Stimulated activated CD8-positive, alpha-beta memory T cell treated with anti-CD3 and anti-CD28 coated beads, Interleukin-15, amount 100 ng/mL, for 48 hours (primary cell): ENCODE measurements around the gene TUFT1.
"Not testable (repeated sequence)": the region's sequence is repeated elsewhere in the genome, so short reads cannot be mapped to it uniquely, and the experiment has no call there.

ENCODE experiments used
- DNase-seq, 2 donors: peaks; one replicate each; pipeline ENCODE4 v3.0.0-alpha.2; 2020; ENCODE audit warnings: low read depth in 2 of 2

Gene TUFT1

GRCh38 chr1:151512326-151512725, 27.8 kb upstream of the TUFT1 start:
- no peak for DNase-seq

- no peak for DNase-seq
Measured at GRCh38 chr1:151512801-151513625, 27.1 kb upstream of the TUFT1 start.

- DNase-seq: no peak
Measured at GRCh38 chr1:151513626-151514121, 26.4 kb upstream of the TUFT1 start.

GRCh38 chr1:151514366-151514765, 25.7 kb upstream of the TUFT1 start:
- DNase-seq: no peak

GRCh38 chr1:151515265-151515664, 24.8 kb upstream of the TUFT1 start:
- DNase-seq: no peak

GRCh38 chr1:151516031-151516511, 24.0 kb upstream of the TUFT1 start:
- DNase-seq: no peak

- no peak for DNase-seq
Measured at GRCh38 chr1:151518431-151518830, 21.7 kb upstream of the TUFT1 start.

- no peak for DNase-seq
Measured at GRCh38 chr1:151518936-151519335, 21.2 kb upstream of the TUFT1 start.

- no peak for DNase-seq
Measured at GRCh38 chr1:151519667-151520066, 20.4 kb upstream of the TUFT1 start.

- DNase-seq: no peak
Measured at GRCh38 chr1:151520359-151520758, 19.8 kb upstream of the TUFT1 start.

GRCh38 chr1:151522427-151522826, 17.7 kb upstream of the TUFT1 start:
- not testable (repeated sequence) for DNase-seq

- no peak for DNase-seq
Measured at GRCh38 chr1:151523326-151523725, 16.8 kb upstream of the TUFT1 start.

- DNase-seq: no peak
Measured at GRCh38 chr1:151524736-151525135, 15.4 kb upstream of the TUFT1 start.

GRCh38 chr1:151526735-151527525, 13.2 kb upstream of the TUFT1 start:
- DNase-seq: no peak

- DNase-seq: no peak
Measured at GRCh38 chr1:151529211-151529702, 10.9 kb upstream of the TUFT1 start.

GRCh38 chr1:151529781-151530180, 10.3 kb upstream of the TUFT1 start:
- DNase-seq: no peak

- no peak for DNase-seq
Measured at GRCh38 chr1:151530461-151530860, 9.6 kb upstream of the TUFT1 start.

GRCh38 chr1:151533870-151534269, 6.2 kb upstream of the TUFT1 start:
- DNase-seq: no peak

GRCh38 chr1:151534662-151535278, 5.3 kb upstream of the TUFT1 start:
- DNase-seq: peak; percentile 48 to 51

- no peak for DNase-seq
Measured at GRCh38 chr1:151535326-151536271, 4.5 kb upstream of the TUFT1 start.

GRCh38 chr1:151536499-151536898, 3.6 kb upstream of the TUFT1 start:
- DNase-seq: no peak
